Rectal smooth muscle tissue (tissue), 1 donor: ENCODE measurements around the gene TBX1.
"Not testable (repeated sequence)": the region's sequence is repeated elsewhere in the genome, so short reads cannot be mapped to it uniquely, and the experiment has no call there.

Experiments
- H3K27ac ChIP-seq: one replicate; pipeline ENCODE4 v1.7.0; 2013; ENCODE audit warnings: low read depth, low read length, inconsistent platforms
- H3K27me3 ChIP-seq: one replicate; pipeline ENCODE4 v1.7.0; 2013; ENCODE audit warnings: low read length; ENCODE audit not compliant: control insufficient read depth, insufficient read depth
- H3K36me3 ChIP-seq: one replicate; pipeline ENCODE4 v1.7.0; 2013; ENCODE audit warnings: low read length; ENCODE audit not compliant: control insufficient read depth, insufficient read depth
- H3K4me1 ChIP-seq: one replicate; pipeline ENCODE4 v1.7.0; 2013; ENCODE audit warnings: low read length; ENCODE audit not compliant: control insufficient read depth, insufficient read depth
- H3K4me3 ChIP-seq: one replicate; pipeline ENCODE4 v1.7.0; 2013; ENCODE audit warnings: low read length
- H3K9ac ChIP-seq: one replicate; pipeline ENCODE4 v1.7.0; 2013; ENCODE audit warnings: low read length

TBX1 gene

DNA sequence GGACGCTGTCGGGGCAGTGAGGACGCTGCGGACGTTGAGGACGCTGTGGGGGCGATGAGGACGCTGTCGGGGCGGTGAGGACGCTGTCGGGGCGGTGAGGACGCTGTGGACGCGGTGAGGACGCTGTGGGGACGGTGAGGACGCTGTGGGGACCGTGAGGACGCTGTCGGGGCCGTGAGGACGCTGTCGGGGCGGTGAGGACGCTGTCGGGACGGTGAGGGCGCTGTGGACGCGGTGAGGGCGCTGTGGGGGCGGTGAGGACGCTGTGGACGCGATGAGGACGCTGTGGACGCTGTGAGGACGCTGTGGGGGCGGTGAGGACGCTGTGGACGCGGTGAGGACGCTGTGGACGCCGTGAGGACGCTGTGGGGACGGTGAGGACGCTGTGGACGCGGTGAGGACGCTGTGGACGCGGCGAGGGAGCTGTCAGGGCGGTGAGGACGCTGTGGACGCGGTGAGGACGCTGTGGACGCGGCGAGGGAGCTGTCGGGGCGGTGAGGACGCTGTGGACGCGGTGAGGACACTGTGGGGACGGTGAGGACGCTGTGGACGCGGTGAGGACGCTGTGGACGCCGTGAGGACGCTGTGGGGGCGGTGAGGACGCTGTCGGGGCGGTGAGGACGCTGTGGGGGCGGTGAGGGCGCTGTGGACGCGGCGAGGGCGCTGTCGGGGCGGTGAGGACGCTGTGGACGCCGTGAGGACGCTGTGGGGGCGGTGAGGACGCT, 34.4 kb upstream of the TBX1 start:
- H3K27ac ChIP-seq, H3K9ac ChIP-seq, H3K36me3 ChIP-seq, H3K4me1 ChIP-seq, H3K4me3 ChIP-seq: not testable (repeated sequence)
- peaks cover 17% of the 10 kb centered on the region for H3K27me3 ChIP-seq

DNA sequence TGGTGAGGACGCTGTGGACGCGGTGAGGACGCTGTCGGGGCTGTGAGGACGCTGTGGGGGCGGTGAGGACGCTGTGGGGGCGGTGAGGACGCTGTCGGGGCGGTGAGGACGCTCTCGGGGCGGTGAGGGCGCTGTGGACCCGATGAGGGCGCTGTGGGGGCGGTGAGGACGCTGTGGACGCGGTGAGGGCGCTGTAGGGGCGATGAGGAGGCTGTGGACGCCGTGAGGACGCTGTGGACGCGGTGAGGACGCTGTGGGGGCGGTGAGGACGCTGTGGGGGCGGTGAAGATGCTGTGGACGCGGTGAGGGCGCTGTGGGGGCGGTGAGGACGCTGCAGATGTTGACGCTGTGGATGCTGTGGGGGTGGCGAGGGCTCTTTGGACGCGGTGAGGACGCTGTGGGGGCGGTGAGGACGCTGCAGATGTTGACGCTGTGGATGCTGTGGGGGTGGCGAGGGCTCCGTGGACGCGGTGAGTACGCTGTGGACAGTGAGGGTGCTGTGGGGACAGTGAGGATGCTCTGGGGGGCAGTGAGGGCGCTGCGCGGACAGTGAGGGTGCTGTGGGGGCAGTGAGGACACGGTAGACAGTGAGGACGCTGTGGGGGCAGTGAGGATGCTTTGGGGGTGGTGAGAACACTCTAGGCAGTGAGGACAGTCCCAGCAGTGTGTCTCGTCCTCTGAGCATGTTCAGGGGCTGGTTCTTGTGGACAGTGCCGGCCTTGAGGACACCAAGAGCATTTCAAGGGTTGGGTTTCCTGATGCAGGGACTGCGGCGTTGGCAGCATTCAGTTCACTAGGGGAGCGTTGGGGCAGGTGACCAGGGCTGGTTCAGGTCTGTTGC, 33.0 kb upstream of the TBX1 start:
- Histone ChIP-seq H3K9ac (no peak overlapping the region), H3K4me3 (no peak overlapping the region), H3K36me3 (no peaks in the 10 kb centered on the region), H3K27ac (no peak overlapping the region), H3K4me1 (no peaks in the 10 kb centered on the region), H3K27me3 (peaks cover 13% of the 10 kb centered on the region)

DNA sequence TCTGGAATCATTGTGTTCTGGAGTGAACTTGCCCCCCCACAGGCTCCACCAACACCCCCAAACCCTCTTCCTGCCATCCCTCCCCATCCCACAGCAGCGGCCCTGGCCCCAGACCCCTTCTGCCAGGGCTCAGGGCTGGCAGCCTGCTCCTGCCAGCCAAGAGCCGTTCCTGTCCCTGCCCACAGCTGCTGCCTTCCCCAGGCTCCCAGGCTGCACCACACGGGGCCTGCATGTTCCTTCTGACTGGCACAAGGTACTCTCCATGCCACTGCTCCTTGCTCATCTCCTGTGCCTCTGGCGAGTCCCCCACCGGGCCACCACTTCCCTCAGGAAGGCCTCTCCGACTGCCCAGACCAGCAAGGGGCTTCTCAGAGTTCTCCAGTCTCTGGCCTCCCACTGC, 32.3 kb upstream of the TBX1 start:
- no peak overlapping the region for H3K27ac ChIP-seq
- H3K4me1 ChIP-seq = no peaks in the 10 kb centered on the region
- no peaks in the 10 kb centered on the region for H3K36me3 ChIP-seq
- no peak overlapping the region for H3K9ac ChIP-seq
- H3K4me3 ChIP-seq = no peak overlapping the region
- peaks cover 8% of the 10 kb centered on the region for H3K27me3 ChIP-seq

DNA sequence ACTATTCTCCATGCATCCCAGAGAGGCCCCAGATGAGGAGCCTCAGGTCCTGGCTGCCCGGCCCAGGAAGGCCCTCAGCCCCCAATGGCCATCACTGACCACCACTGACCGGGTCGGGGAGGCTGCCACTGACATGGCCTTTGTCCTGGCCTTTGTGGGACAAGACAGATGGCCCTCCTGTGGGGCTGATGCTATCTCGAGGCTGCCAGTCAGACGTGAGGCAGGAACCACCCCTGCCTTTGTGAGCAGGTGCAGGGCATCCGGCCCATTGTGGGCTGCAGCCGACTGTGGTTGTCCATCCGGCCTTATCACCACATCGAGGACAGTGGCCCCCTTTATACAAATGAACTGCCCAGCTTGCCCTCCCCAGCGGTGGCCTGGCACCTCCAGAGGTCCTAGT, 31.7 kb upstream of the TBX1 start:
- Histone ChIP-seq H3K4me3 (no peak overlapping the region), H3K27me3 (peaks cover 8% of the 10 kb centered on the region), H3K36me3 (no peaks in the 10 kb centered on the region), H3K27ac (no peak overlapping the region), H3K4me1 (no peaks in the 10 kb centered on the region), H3K9ac (no peak overlapping the region)

DNA sequence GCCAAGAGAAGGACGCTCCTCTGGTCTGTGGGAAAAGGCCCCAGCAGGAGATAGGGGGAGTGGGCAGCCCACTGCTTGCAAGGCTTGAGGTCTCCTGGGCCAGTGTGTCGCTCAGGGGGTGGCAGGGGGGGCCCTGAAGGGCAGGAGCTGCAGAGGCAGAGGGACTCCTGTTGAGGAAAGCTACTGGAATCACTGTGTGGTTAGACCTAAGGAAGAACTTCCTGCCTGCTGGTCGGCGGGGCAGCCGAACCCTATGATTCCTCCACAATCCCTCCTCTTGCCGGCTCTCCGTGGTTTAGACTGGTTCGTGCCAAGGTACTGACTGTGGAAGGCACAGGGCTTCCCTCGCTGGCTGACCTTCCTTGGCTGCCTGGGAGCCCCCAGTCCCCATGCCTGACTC, 31.1 kb upstream of the TBX1 start:
- no peak overlapping the region for H3K27ac ChIP-seq
- H3K9ac ChIP-seq = no peak overlapping the region
- no peaks in the 10 kb centered on the region for H3K4me1 ChIP-seq
- H3K27me3 ChIP-seq = peaks cover 5% of the 10 kb centered on the region
- no peak overlapping the region for H3K4me3 ChIP-seq
- no peaks in the 10 kb centered on the region for H3K36me3 ChIP-seq

DNA sequence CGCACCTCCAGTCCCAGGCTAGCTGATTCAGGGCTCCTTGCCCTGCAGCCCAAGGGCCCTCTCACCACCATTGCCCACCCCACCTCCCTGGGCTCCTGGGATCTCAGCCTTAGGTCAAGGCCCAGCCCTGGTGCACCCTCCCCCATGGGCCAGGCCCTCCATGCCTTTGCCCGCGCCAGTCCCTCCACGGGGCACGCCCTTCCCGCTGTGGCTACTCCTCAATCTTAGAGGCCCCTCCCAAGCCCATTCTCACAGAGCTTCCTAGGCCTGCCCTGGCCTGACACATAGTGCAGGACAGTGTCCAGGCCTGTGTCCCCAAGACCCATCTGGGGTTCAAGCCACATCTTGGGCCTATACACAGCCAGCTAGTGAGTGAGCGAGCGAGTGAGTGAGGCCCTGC, 30.4 kb upstream of the TBX1 start:
- Histone ChIP-seq H3K27me3 (no peaks in the 10 kb centered on the region), H3K27ac (no peak overlapping the region), H3K4me1 (no peaks in the 10 kb centered on the region), H3K36me3 (no peaks in the 10 kb centered on the region), H3K4me3 (no peak overlapping the region), H3K9ac (no peak overlapping the region)

DNA sequence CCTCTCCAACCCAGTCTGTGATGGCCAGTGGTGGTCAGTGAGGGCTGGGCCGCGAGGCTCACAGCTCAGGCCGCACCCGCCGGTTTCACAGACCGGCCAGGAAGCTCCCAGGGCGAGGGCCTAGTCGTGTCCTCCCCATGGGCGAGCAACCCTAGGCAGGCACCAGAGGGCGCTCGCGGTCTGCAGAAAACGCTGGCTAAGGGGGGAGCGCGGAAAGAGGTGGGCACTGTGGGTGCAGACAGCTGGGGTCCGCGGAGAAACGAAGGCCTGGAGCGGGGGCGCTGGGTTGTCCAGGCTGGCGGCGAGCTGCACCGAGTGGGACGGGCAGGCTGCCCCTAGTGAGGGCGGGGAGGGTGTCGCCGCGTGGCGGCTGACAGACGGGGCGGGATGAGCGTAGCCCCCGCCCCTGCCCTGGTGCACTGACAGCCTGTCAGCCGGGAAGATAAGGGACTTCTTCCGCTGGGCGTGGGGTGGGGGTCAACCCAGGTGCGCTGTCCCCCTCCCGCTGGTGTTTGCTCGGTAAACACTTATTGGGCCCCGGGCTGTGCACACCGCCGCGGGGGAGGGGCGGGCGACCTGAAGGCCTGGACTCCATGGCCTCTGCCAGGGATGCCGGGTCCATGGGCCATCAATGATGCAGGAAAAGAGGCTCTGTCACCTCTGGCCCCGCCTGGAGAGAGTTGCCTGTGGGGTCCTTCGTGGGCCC, 29.8 kb upstream of the TBX1 start:
- H3K4me3 ChIP-seq = peak overlapping the region; percentile 45
- no peaks in the 10 kb centered on the region for H3K36me3 ChIP-seq
- H3K27ac ChIP-seq = no peak overlapping the region
- H3K9ac ChIP-seq = no peak overlapping the region
- H3K4me1 ChIP-seq = no peaks in the 10 kb centered on the region
- H3K27me3 ChIP-seq = no peaks in the 10 kb centered on the region

DNA sequence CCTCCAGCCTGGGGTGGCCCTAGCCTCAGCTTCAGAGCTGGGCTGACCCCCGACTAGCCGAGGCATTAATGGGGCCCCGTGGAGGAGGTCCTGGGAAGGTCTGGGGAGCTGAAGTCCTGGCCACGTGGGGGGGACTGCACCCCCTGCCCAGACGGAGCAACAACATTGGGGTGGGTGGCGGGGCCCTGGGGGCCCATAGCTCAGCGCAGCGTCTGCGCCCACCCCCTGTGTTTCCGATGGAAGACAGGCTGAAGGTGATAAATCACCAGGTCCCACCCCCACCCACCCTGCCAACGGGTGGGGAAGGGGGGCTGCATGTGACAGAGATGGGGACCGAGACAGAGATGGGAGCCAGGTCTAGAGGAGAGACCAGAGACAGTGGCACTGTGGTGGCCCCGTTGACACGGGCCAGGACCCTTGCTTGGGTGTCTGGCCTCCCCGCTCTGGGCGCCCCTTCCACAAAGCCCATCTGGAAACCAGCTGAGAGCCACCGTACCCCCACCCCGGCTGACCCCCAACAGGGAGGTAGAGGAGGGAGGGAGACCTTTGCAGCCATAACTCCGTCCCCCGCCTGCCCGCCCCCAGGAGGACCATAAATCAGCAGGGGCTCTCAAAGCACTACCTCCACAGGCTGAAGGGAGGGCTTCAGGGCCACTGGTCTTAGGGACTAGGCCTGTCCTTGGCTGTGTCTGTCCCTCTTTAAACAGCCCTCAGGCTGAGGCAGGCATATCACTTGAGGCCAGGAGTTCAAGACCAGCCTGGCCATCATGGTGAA, 29.0 kb upstream of the TBX1 start:
- Histone ChIP-seq H3K27me3 (no peaks in the 10 kb centered on the region), H3K4me3 (no peak overlapping the region), H3K4me1 (no peaks in the 10 kb centered on the region), H3K9ac (no peak overlapping the region), H3K27ac (no peak overlapping the region), H3K36me3 (no peaks in the 10 kb centered on the region)

DNA sequence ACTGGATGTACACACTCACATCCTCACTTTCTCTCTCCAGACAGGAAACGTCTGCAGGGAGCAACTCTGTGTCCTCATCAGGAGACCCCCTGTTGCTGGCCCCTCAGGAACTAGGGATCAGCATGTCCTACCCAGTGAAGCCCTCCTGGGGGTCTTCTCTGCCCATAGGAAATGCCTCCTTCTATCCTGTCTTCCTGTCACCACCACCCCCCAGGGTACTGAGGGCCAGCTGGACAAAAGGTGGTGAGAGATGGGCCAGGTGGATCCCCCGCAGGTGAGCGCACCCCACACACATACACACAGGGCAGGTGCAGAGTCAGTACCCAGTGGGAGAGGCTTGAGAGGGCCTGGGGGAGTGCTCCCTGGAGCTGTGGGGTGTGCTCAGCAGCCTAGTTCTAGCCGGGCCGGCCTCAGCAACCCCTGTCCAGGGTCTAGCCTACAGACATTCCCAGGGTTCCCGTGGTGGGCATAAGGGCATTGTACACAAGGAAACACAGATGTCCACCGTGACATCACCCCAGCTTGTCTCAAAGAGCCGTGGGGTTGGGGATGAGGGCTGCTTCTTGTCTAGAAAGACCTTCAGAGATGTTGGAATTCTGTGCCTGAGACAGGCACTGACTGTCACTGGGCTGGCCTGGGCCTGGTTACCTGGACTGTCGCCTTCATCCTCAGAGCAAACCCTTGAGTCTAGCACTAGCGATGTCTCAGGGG, 28.0 kb upstream of the TBX1 start:
- no peaks in the 10 kb centered on the region for H3K4me1 ChIP-seq
- no peak overlapping the region for H3K9ac ChIP-seq
- H3K4me3 ChIP-seq = no peak overlapping the region
- H3K27ac ChIP-seq = no peak overlapping the region
- H3K36me3 ChIP-seq = no peaks in the 10 kb centered on the region
- no peaks in the 10 kb centered on the region for H3K27me3 ChIP-seq

DNA sequence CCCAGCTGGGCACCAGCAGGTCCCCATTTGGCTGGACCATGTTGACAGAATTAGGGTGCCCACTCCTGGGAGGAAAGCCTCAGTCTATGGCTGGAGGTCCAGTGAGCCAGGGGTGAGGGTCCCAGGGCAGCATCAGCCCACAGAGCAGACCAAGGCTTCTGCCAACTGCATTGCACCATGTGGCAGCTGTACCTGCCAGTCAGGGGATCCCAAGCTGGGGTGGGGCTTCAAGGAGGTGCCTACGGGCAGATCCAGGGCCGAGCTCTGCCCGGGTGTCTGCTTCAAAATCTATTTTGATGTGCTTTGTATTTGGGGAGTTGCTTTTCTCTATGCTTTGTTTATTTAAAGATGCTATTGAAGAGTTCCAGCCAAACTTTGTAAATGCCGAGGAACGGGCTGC, 26.8 kb upstream of the TBX1 start:
- no peak overlapping the region for H3K4me3 ChIP-seq

DNA sequence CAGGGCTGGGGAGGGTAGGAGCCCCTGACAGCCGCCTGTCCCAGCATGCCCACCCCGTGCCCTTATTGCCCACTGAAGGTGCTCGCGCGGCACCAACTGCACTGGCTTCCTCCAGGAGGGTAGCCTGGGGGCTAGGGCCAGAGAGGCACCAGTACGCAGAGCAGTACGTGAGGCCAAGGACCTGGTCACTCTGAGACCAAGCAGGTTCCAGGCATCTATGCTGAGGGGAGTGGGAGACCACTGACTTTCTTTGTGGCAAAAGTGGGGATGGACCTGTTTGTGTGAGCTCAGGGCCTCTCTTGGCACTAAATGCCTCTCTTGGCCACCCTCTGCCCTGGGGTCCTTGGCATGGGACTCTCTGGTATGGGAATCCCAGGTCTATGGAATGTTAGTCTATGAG, 26.4 kb upstream of the TBX1 start:
- H3K27me3 ChIP-seq = no peaks in the 10 kb centered on the region
- no peak overlapping the region for H3K27ac ChIP-seq
- H3K4me1 ChIP-seq = no peaks in the 10 kb centered on the region
- no peak overlapping the region for H3K4me3 ChIP-seq
- H3K9ac ChIP-seq = no peak overlapping the region
- no peaks in the 10 kb centered on the region for H3K36me3 ChIP-seq

More for the DNA sequence above, 26.8 kb upstream of the TBX1 start:
- H3K27me3 ChIP-seq = no peaks in the 10 kb centered on the region
- H3K36me3 ChIP-seq = no peaks in the 10 kb centered on the region
- H3K4me1 ChIP-seq = no peaks in the 10 kb centered on the region
- no peak overlapping the region for H3K9ac ChIP-seq
- no peak overlapping the region for H3K27ac ChIP-seq
